HEK293 (cell line): ENCODE data around the gene ID1.

ENCODE experiments used
- BCL11A ChIP-seq: fragments of 450-650 bp; formaldehyde crosslinking; IDR thresholded peaks from 2 replicates; pipeline ENCODE4 v1.5.1; 2016; ENCODE audit warnings: low read depth, missing biosample characterization, missing genetic modification characterization
- HIC1 ChIP-seq: fragments of 450-650 bp; formaldehyde crosslinking; IDR thresholded peaks from 2 replicates; pipeline ENCODE4 v1.5.1; 2016; ENCODE audit warnings: missing biosample characterization, missing genetic modification characterization
- KLF1 ChIP-seq: fragments of 450-650 bp; formaldehyde crosslinking; IDR thresholded peaks from 2 replicates; pipeline ENCODE4 v1.5.1; 2016; ENCODE audit warnings: missing biosample characterization, missing genetic modification characterization
- KLF8 ChIP-seq: fragments of 450-650 bp; formaldehyde crosslinking; IDR thresholded peaks from 2 replicates; pipeline ENCODE4 v1.5.1; 2016; ENCODE audit warnings: missing biosample characterization, missing genetic modification characterization
- KLF9 ChIP-seq: fragments of 450-650 bp; formaldehyde crosslinking; IDR thresholded peaks from 2 replicates; pipeline ENCODE4 v1.5.1; 2016; ENCODE audit warnings: missing biosample characterization, missing genetic modification characterization, low read depth
- MEIS1 ChIP-seq: sonication (generic); formaldehyde crosslinking; IDR thresholded peaks from 2 replicates; pipeline ENCODE4 v1.8.1; 2022; ENCODE audit warnings: missing genetic modification reagents, mild to moderate bottlenecking, borderline replicate concordance
- PATZ1 ChIP-seq: fragments of 450-650 bp; formaldehyde crosslinking; IDR thresholded peaks from 2 replicates; pipeline ENCODE4 v1.5.1; 2016; ENCODE audit warnings: missing biosample characterization, missing genetic modification characterization
- PRDM6 ChIP-seq: fragments of 450-650 bp; formaldehyde crosslinking; IDR thresholded peaks from 2 replicates; pipeline ENCODE4 v1.5.1; 2017; ENCODE audit warnings: missing biosample characterization, missing genetic modification characterization
- SCRT2 ChIP-seq: fragments of 450-650 bp; formaldehyde crosslinking; IDR thresholded peaks from 2 replicates; pipeline ENCODE4 v1.5.1; 2016; ENCODE audit warnings: missing biosample characterization, missing genetic modification characterization
- SP3 ChIP-seq: fragments of 450-650 bp; formaldehyde crosslinking; IDR thresholded peaks from 2 replicates; pipeline ENCODE4 v1.5.1; 2016; ENCODE audit warnings: missing biosample characterization, missing genetic modification characterization
- SP7 ChIP-seq: fragments of 450-650 bp; formaldehyde crosslinking; IDR thresholded peaks from 2 replicates; pipeline ENCODE4 v1.5.1; 2016; ENCODE audit warnings: missing biosample characterization, missing genetic modification characterization
- YY1 ChIP-seq: fragments of 450-650 bp; formaldehyde crosslinking; IDR thresholded peaks from 2 replicates; pipeline ENCODE4 v1.5.1; 2018; ENCODE audit warnings: missing biosample characterization, missing genetic modification characterization
- ZBTB17 ChIP-seq: fragments of 450-650 bp; formaldehyde crosslinking; IDR thresholded peaks from 2 replicates; pipeline ENCODE4 v1.5.1; 2016; ENCODE audit warnings: missing biosample characterization, missing genetic modification characterization
- ZBTB48 ChIP-seq: fragments of 450-650 bp; formaldehyde crosslinking; IDR thresholded peaks from 2 replicates; pipeline ENCODE4 v1.5.1; 2016; ENCODE audit warnings: missing biosample characterization, missing genetic modification characterization
- ZIC2 ChIP-seq: fragments of 450-650 bp; formaldehyde crosslinking; IDR thresholded peaks from 2 replicates; pipeline ENCODE4 v1.5.1; 2016; ENCODE audit warnings: missing biosample characterization, missing genetic modification characterization
- ZNF157 ChIP-seq: fragments of 450-650 bp; formaldehyde crosslinking; IDR thresholded peaks from 2 replicates; pipeline ENCODE4 v1.5.1; 2016; ENCODE audit warnings: missing biosample characterization, missing genetic modification characterization
- ZNF169 ChIP-seq: fragments of 450-650 bp; formaldehyde crosslinking; IDR thresholded peaks from 2 replicates; pipeline ENCODE4 v1.5.1; 2016; ENCODE audit warnings: missing biosample characterization, missing genetic modification characterization
- ZNF174 ChIP-seq: fragments of 450-650 bp; formaldehyde crosslinking; IDR thresholded peaks from 2 replicates; pipeline ENCODE4 v1.5.0; 2017; ENCODE audit warnings: missing biosample characterization, mild to moderate bottlenecking, missing genetic modification characterization
- ZNF18 ChIP-seq: fragments of 450-650 bp; formaldehyde crosslinking; IDR thresholded peaks from 2 replicates; pipeline ENCODE4 v1.5.1; 2016; ENCODE audit warnings: missing biosample characterization, missing genetic modification characterization
- ZNF311 ChIP-seq: fragments of 450-650 bp; formaldehyde crosslinking; IDR thresholded peaks from 2 replicates; pipeline ENCODE4 v1.5.1; 2017; ENCODE audit warnings: missing biosample characterization, missing genetic modification characterization, borderline replicate concordance
- ZNF324 ChIP-seq: fragments of 450-650 bp; formaldehyde crosslinking; IDR thresholded peaks from 2 replicates; pipeline ENCODE4 v1.5.1; 2016; ENCODE audit warnings: missing biosample characterization, missing genetic modification characterization
- ZNF335 ChIP-seq: fragments of 450-650 bp; formaldehyde crosslinking; conservative IDR thresholded peaks from 2 replicates; pipeline ENCODE4 v1.5.1; 2016; ENCODE audit warnings: missing biosample characterization, missing genetic modification characterization
- ZNF37A ChIP-seq: fragments of 450-650 bp; IDR thresholded peaks from 2 replicates; pipeline ENCODE4 v1.5.1; 2018; ENCODE audit warnings: missing biosample characterization, missing genetic modification characterization
- ZNF391 ChIP-seq: fragments of 450-650 bp; formaldehyde crosslinking; IDR thresholded peaks from 2 replicates; pipeline ENCODE4 v1.5.1; 2016; ENCODE audit warnings: low read depth, missing biosample characterization, missing genetic modification characterization, borderline replicate concordance
- ZNF548 ChIP-seq: fragments of 450-650 bp; formaldehyde crosslinking; IDR thresholded peaks from 2 replicates; pipeline ENCODE4 v1.5.1; 2016; ENCODE audit warnings: missing biosample characterization, missing genetic modification characterization
- ZNF561 ChIP-seq: fragments of 450-650 bp; IDR thresholded peaks from 2 replicates; pipeline ENCODE4 v1.5.1; 2018; ENCODE audit warnings: missing biosample characterization, missing genetic modification characterization, borderline replicate concordance
- ZNF596 ChIP-seq: fragments of 450-650 bp; IDR thresholded peaks from 2 replicates; pipeline ENCODE4 v1.5.0; 2018; ENCODE audit warnings: missing biosample characterization, mild to moderate bottlenecking, missing genetic modification characterization, moderate library complexity
- ZNF670 ChIP-seq: fragments of 450-650 bp; formaldehyde crosslinking; IDR thresholded peaks from 2 replicates; pipeline ENCODE4 v1.5.1; 2016; ENCODE audit warnings: missing biosample characterization, missing genetic modification characterization, low read depth
- ZNF704 ChIP-seq: fragments of 450-650 bp; formaldehyde crosslinking; IDR thresholded peaks from 2 replicates; pipeline ENCODE4 v1.5.1; 2016; ENCODE audit warnings: missing biosample characterization, missing genetic modification characterization
- ZNF707 ChIP-seq: fragments of 450-650 bp; formaldehyde crosslinking; IDR thresholded peaks from 2 replicates; pipeline ENCODE4 v1.5.1; 2016; ENCODE audit warnings: missing biosample characterization, missing genetic modification characterization
- ZSCAN5A ChIP-seq: fragments of 450-650 bp; formaldehyde crosslinking; IDR thresholded peaks from 2 replicates; pipeline ENCODE4 v1.5.1; 2016; ENCODE audit warnings: missing biosample characterization, missing genetic modification characterization

Gene ID1

GRCh38 chr20:31608251-31608945 is 3.3 kb downstream of the ID1 start (continued):
- TF ChIP-seq HIC1 (tag by site-specific recombination) (peak; percentile 76; the same call in 1 of the 2 replicates), SCRT2 (tag by site-specific recombination) (no peak), ZNF561 (tag by site-specific recombination) (no peak), ZBTB17 (tag by site-specific recombination) (peak; percentile 58), ZNF391 (no peak), ZNF704 (no peak), ZNF596 (tag by site-specific recombination) (no peak), ZSCAN5A (tag by site-specific recombination) (no peak), YY1 (tag by site-specific recombination) (no peak), ZNF37A (tag by site-specific recombination) (no peak), PRDM6 (no peak), ZBTB48 (tag by site-specific recombination) (no peak), ZIC2 (tag by site-specific recombination) (no peak), BCL11A (no peak), ZNF324 (tag by site-specific recombination) (no peak), ZNF157 (tag by site-specific recombination) (no peak), ZNF335 (tag by site-specific recombination) (peak; percentile 78), SP7 (no peak), SP3 (tag by site-specific recombination) (no peak; the same call in 1 of the 2 replicates), ZNF670 (tag by site-specific recombination) (no peak), ZNF707 (tag by site-specific recombination) (no peak), ZNF311 (no peak), ZNF169 (no peak), ZNF548 (tag by site-specific recombination) (no peak), ZNF174 (tag by site-specific recombination) (no peak), KLF9 (peak; percentile 35; the same call in 1 of the 2 replicates), PATZ1 (tag by site-specific recombination) (peak; percentile 58), KLF1 (tag by site-specific recombination) (peak; percentile 62), KLF8 (tag by site-specific recombination) (peak; percentile 80; the same call in 1 of the 2 replicates), MEIS1 (CRISPR knock-in tag) (no peak), ZNF18 (tag by site-specific recombination) (no peak)
